ENCODE measurements around the gene TPPP2. TPM values are rescaled to one million over a fixed set of nuclear protein-coding genes. Genes with fewer than 3 reads are reported as not detected.

TPPP2 gene
- total and polyA plus RNA-seq, 2 of the 4 experiments (the other 2 are of a cell fraction) = not detected

GRCh38 chr14:21073921-21074320, 43.9 kb downstream of the TPPP2 start:
- Histone ChIP-seq H3K23ac (ENCODE audit: low read depth, low read length) (no peak overlapping the region), H2BK5ac (ENCODE audit: low read depth, low read length, poor library complexity, severe bottlenecking) (no peak overlapping the region), H2AK5ac (ENCODE audit: low read depth, low read length) (no peak overlapping the region), H2AK9ac (replicated peaks; ENCODE audit: low read depth, low read length, poor library complexity) (no peak overlapping the region), H3K27ac (ENCODE audit: insufficient read depth, low read length) (no peak overlapping the region), H3K27me3 (ENCODE audit: control insufficient read depth, insufficient read depth, low read length) (no peaks in the 10 kb centered on the region), H3K4me2 (ENCODE audit: low read depth, low read length) (no peak overlapping the region), H2BK20ac (ENCODE audit: low read depth, low read length) (no peak overlapping the region), H3K18ac (ENCODE audit: low read depth, low read length) (no peak overlapping the region), H4K20me1 (ENCODE audit: insufficient read depth, low read length) (peaks cover 10% of the 10 kb centered on the region), H3K4me3 (ENCODE audit: insufficient read depth, low read depth, low read length) (no peak overlapping the region), H3K36me3 (ENCODE audit: control insufficient read depth, insufficient read depth, low read length) (peaks cover 57% of the 10 kb centered on the region), H3K14ac (replicated peaks; ENCODE audit: low read depth, low read length) (no peak overlapping the region), H4K5ac (ENCODE audit: low read depth, low read length) (no peak overlapping the region), H3K9ac (ENCODE audit: low read depth, low read length) (no peak overlapping the region), H2BK120ac (ENCODE audit: low read depth, low read length) (no peak overlapping the region), H4K8ac (ENCODE audit: low read depth in 2 of 2, low read length in 2 of 2) (no peak overlapping the region), H3K9me3 (ENCODE audit: control insufficient read depth, insufficient read depth, low read length) (no peaks in the 10 kb centered on the region), H3K56ac (ENCODE audit: extremely low read depth, insufficient read depth, low read length) (no peak overlapping the region), H3K9me1 (ENCODE audit: insufficient read depth, low read length) (peaks cover 10% of the 10 kb centered on the region), H4K91ac (ENCODE audit: insufficient read depth, low read depth, low read length) (no peak overlapping the region), H3K4ac (ENCODE audit: low read depth, low read length) (no peak overlapping the region), H2AFZ (replicated peaks; ENCODE audit: low read length, poor library complexity) (no peak overlapping the region), H3K4me1 (ENCODE audit: control insufficient read depth, insufficient read depth, low read length) (peaks cover 17% of the 10 kb centered on the region), H3K79me1 (ENCODE audit: low read depth in 1 of 2, low read length in 2 of 2) (peaks cover 29 to 61% of the 10 kb centered on the region in 2 experiments), H2BK15ac (ENCODE audit: low read depth, low read length) (no peak overlapping the region)
- BruUV-seq (replicated peaks) = no TSS peak
- in situ Hi-C loops (cut with MboI; ENCODE audit: low sequenced_read_pairs) (no loop called here), intact Hi-C loops (cut with micrococcal nuclease) (no loop called here), dilution Hi-C loops (cut with HindIII; ENCODE audit: low sequenced_read_pairs, unreplicated experiment) (no loop called here)
- ATAC-seq (ENCODE audit: low read depth) = no peak
- ChIA-PET POLR2A (ENCODE audit: unreplicated experiment) (no interaction called here), CTCF (no interaction called here)
- 92% methylated on average over 7 of the region's 9 CpGs; no CpG with 5 or more reads in 1 of the 2 experiments for WGBS, 2 experiments (ENCODE audit: extremely low coverage in 2 of 2, insufficient read length in 1 of 2)
- DNase-seq = no peak
- no peak for TF ChIP-seq RCOR1 (IDR thresholded peaks at IDR 0.05; ENCODE audit: insufficient replicate concordance, low read length)
- TF ChIP-seq SMC3 (IDR thresholded peaks at IDR 0.05; ENCODE audit: low read depth, low read length) = no peak
- TF ChIP-seq MAFK (IDR thresholded peaks at IDR 0.05; ENCODE audit: low read depth, low read length) = no peak
- TF ChIP-seq RAD21 (IDR thresholded peaks at IDR 0.05; ENCODE audit: low read length) = no peak
- no peak for TF ChIP-seq MXI1 (IDR thresholded peaks at IDR 0.05; ENCODE audit: borderline replicate concordance, low read depth, low read length)
- no peak for TF ChIP-seq NFE2L2 (IDR thresholded peaks at IDR 0.05; ENCODE audit: low read depth, low read length)
- no peak for TF ChIP-seq USF2 (IDR thresholded peaks at IDR 0.05; ENCODE audit: low read depth, low read length)
- TF ChIP-seq BHLHE40 (IDR thresholded peaks at IDR 0.05; ENCODE audit: low read depth, low read length) = no peak
- no peak for TF ChIP-seq CTCF (conservative IDR thresholded peaks at IDR 0.05; ENCODE audit: low read depth, low read length)
- TF ChIP-seq ELK1 (IDR thresholded peaks at IDR 0.05; ENCODE audit: borderline replicate concordance, low read depth, low read length) = no peak
- no peak for TF ChIP-seq RFX5 (IDR thresholded peaks at IDR 0.05; ENCODE audit: low read depth, low read length)
- TF ChIP-seq CHD1 (IDR thresholded peaks at IDR 0.05; ENCODE audit: low read depth, low read length) = no peak
- TF ChIP-seq CEBPB (IDR thresholded peaks at IDR 0.05; ENCODE audit: low read depth, low read length) = no peak
- no peak for TF ChIP-seq POLR2A (IDR thresholded peaks at IDR 0.05; ENCODE audit: low read depth, low read length)

All from IMR-90 (cell line).